Panc1 (cell line): Measurements from ENCODE around the gene MAPKAP1. TPM values are rescaled to one million over a fixed set of nuclear protein-coding genes. Genes with fewer than 3 reads are reported as not detected.

Experiments used
- ATAC-seq: fragments of 200-7000 bp; cut with Tn5 transposase; 2 replicates; pipeline ENCODE4 v1.9.1; 2020; ENCODE audit warnings: mild to moderate bottlenecking, moderate library complexity
- BruUV-seq: library from RNA; stranded (reverse); fragments of 400-500 nt; replicated peaks from 2 replicates; lab custom pipeline; 2021; lab: Mats Ljungman, UMichigan
- CTCF ChIA-PET: fragments of 300-600 bp; sonication (Branson Sonifier 250); formaldehyde crosslinking; loops from one replicate; lab custom pipeline; 2022; ENCODE audit warnings: antibody characterized with exemption; lab: Charles Lee
- POLR2A ChIA-PET: fragments of 300-600 bp; sonication (Branson Sonifier 250); formaldehyde crosslinking; loops from one replicate; lab custom pipeline; 2022; ENCODE audit warnings: antibody characterized with exemption; lab: Charles Lee
- DNase-seq: peaks from one replicate; pipeline ENCODE4 v3.0.0-alpha.2; 2010; ENCODE audit warnings: low read depth, low spot score
- H3K27ac ChIP-seq: 2 replicates; pipeline ENCODE4 v1.5.1; 2011; ENCODE audit warnings: mild to moderate bottlenecking, low read length, inconsistent platforms
- H3K27me3 ChIP-seq: fragments of 200-500 bp; sonication (Bioruptor generic); 2 replicates; pipeline ENCODE4 v1.6.0; 2014; ENCODE audit warnings: low read length, inconsistent platforms; ENCODE audit not compliant: control insufficient read depth, insufficient read depth
- H3K36me3 ChIP-seq: fragments of 200-500 bp; sonication (Bioruptor generic); 2 replicates; pipeline ENCODE4 v1.5.1; 2014; ENCODE audit warnings: inconsistent platforms, mild to moderate bottlenecking, low read length, moderate library complexity; ENCODE audit not compliant: control insufficient read depth, insufficient read depth
- H3K4me1 ChIP-seq: 2 replicates; pipeline ENCODE4 v1.5.1; 2011; ENCODE audit warnings: inconsistent platforms, mild to moderate bottlenecking, low read length, moderate library complexity; ENCODE audit not compliant: control insufficient read depth, insufficient read depth
- H3K4me3 ChIP-seq, 2 experiments: 2 replicates each; pipeline ENCODE4 v1.5.1; 2011 to 2012; ENCODE audit warnings: low read depth in 2 of 2, low read length in 2 of 2, mild to moderate bottlenecking in 2 of 2, inconsistent platforms in 1 of 2, moderate library complexity in 1 of 2
- H3K9me3 ChIP-seq: fragments of 200-500 bp; sonication (Bioruptor generic); 2 replicates; pipeline ENCODE4 v1.5.1; 2014; ENCODE audit warnings: low read depth, mild to moderate bottlenecking, inconsistent platforms, low read length, moderate library complexity; ENCODE audit not compliant: control insufficient read depth, insufficient read depth
- POLR2AphosphoS5 ChIP-seq: IDR thresholded peaks from 2 replicates; pipeline ENCODE4 v1.6.1; 2012; ENCODE audit warnings: mild to moderate bottlenecking, low read depth, low read length, moderate library complexity
- REST ChIP-seq, 2 experiments: IDR thresholded peaks; 2 replicates each; pipeline ENCODE4 v1.6.1; 2011 to 2012; ENCODE audit warnings: low read depth in 2 of 2, control low read depth in 1 of 2, low read length in 1 of 2, mild to moderate bottlenecking in 1 of 2, moderate library complexity in 1 of 2; ENCODE audit not compliant: insufficient read depth in 1 of 2
- SIN3A ChIP-seq: IDR thresholded peaks from 2 replicates; pipeline ENCODE4 v1.6.1; 2012; ENCODE audit warnings: low read depth, mild to moderate bottlenecking, low read length, moderate library complexity, borderline replicate concordance; ENCODE audit not compliant: insufficient read depth
- TCF7L2 ChIP-seq: IDR thresholded peaks from 2 replicates; pipeline ENCODE4 v1.6.1; 2011; ENCODE audit warnings: mild to moderate bottlenecking, low read depth, low read length, inconsistent platforms
- in situ Hi-C: cut with HindIII; loops from 2 replicates; pipeline ENCODE4 v1.10.0; 2016; ENCODE audit warnings: low sequenced_read_pairs, low pct_unique_long_range_greater_than_20kb
- intact Hi-C: fragments of 100-400 bp; cut with micrococcal nuclease; formaldehyde crosslinking; loops from one replicate; pipeline ENCODE4 v1.10.0; 2022; ENCODE audit not compliant: unreplicated experiment
- total RNA-seq: library from RNA; stranded (reverse); gene quantifications from one replicate; pipeline ENCODE4 v1.2.1, GENCODE V29; 2021; ENCODE audit not compliant: unreplicated experiment
- TF ChIP-seq, protein P1 (sequence below): fragments of 450-650 bp; IDR thresholded peaks from 2 replicates; pipeline ENCODE4 v1.5.1; 2017; ENCODE audit warnings: mild to moderate bottlenecking

The MAPKAP1 gene
- total RNA-seq, 1 experiment from 2014 or later: 72.7 TPM

- no peak for ATAC-seq
- Histone ChIP-seq H3K36me3 (no peaks in the 10 kb centered on the region), H3K27ac (no peak overlapping the region), H3K4me1 (no peaks in the 10 kb centered on the region), H3K9me3 (no peaks in the 10 kb centered on the region), H3K4me3 (no peak overlapping the region), H3K27me3 (no peaks in the 10 kb centered on the region)
- in situ Hi-C loops: no loop called here
- no peak for DNase-seq
- ChIA-PET POLR2A (no interaction called here), CTCF (no interaction called here)
- TF ChIP-seq SIN3A (no peak), TCF7L2 (no peak)
- no TSS peak for BruUV-seq
- intact Hi-C loops: no loop called here
These were observed 221.4 kb downstream of the MAPKAP1 start for GRCh38 chr9:125485471-125486151.

DNA sequence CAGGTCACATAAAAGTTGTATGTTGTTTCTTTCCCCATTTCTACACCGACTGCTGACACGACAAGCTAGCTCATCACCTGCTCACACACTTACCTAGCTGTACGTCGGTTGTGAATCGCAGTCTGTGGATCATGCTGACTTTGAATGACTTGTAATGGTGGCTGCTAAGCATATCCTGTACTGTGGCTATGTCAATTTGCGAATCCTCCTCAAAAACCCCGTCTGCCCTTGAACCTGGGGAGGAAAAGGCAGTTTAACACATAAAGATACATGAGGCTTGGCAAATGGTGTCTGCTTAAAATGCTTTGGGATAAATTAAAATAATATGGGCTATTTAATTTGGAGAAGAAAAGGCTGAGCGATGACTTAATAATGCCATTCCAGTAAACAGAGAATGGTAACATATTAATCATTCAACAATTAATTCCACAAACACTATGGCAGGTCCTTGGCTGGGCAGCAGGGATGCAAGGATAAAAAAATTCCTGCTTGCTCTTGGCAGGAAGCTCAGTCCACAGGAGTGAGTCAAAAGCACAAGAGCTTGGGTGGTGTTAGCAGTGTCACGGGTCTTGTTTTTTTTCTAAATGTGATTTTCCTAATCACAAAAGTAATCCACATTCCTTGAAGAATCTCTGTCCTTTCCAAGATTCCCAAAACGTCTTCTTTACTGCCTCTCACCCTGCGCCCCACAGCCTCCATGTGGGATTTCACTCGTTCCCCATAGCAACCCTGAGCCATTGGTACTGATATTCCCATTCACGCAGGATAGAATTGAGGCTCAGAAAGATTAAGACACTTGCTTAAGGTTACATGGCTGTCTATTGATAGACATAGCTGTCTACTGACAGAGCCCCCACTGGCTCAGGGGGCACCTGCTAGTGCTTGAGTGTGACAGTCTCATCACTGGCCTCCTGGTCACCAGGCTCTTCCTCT lies 222.4 kb downstream of the MAPKAP1 start:
- in situ Hi-C loops: no loop called here
- no peaks in the 10 kb centered on the region for H3K27me3 ChIP-seq
- ATAC-seq: no peak
- TF ChIP-seq TCF7L2: no peak
- no peak for TF ChIP-seq REST (IDR thresholded peaks at IDR 0.05; ENCODE audit: insufficient read depth in 1 of 2, low read depth in 2 of 2, low read length in 1 of 2)
- TF ChIP-seq POLR2AphosphoS5: no peak
- TF ChIP-seq, protein P1, sequence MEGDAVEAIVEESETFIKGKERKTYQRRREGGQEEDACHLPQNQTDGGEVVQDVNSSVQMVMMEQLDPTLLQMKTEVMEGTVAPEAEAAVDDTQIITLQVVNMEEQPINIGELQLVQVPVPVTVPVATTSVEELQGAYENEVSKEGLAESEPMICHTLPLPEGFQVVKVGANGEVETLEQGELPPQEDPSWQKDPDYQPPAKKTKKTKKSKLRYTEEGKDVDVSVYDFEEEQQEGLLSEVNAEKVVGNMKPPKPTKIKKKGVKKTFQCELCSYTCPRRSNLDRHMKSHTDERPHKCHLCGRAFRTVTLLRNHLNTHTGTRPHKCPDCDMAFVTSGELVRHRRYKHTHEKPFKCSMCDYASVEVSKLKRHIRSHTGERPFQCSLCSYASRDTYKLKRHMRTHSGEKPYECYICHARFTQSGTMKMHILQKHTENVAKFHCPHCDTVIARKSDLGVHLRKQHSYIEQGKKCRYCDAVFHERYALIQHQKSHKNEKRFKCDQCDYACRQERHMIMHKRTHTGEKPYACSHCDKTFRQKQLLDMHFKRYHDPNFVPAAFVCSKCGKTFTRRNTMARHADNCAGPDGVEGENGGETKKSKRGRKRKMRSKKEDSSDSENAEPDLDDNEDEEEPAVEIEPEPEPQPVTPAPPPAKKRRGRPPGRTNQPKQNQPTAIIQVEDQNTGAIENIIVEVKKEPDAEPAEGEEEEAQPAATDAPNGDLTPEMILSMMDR: no peak
- TF ChIP-seq SIN3A: no peak
- DNase-seq: no peak
- no peak overlapping the region for H3K4me3 ChIP-seq
- ChIA-PET CTCF (no interaction called here), POLR2A (no interaction called here)
- intact Hi-C loops: no loop called here
- no peaks in the 10 kb centered on the region for H3K36me3 ChIP-seq
- no peaks in the 10 kb centered on the region for H3K4me1 ChIP-seq
- BruUV-seq: no TSS peak
- H3K9me3 ChIP-seq: no peaks in the 10 kb centered on the region
- no peak overlapping the region for H3K27ac ChIP-seq
